GM18498 (cell line): ENCODE results near the gene UAP1L1.
"Not testable (repeated sequence)": the region's sequence is repeated elsewhere in the genome, so short reads cannot be mapped to it uniquely, and the experiment has no call there.

Experiments
- ATAC-seq: cut with Tn5 transposase; IDR thresholded peaks from one replicate; pipeline ENCODE4 v1.9.1; 2021; ENCODE audit warnings: mild to moderate bottlenecking, moderate library complexity; ENCODE audit not compliant: unreplicated experiment

Gene UAP1L1

GRCh38 chr9:137111788-137112563 lies 34.7 kb downstream of the UAP1L1 start:
- ATAC-seq: no peak

- no peak for ATAC-seq
Measured at GRCh38 chr9:137112564-137113384, 35.5 kb downstream of the UAP1L1 start.

GRCh38 chr9:137113385-137114159 lies 36.3 kb downstream of the UAP1L1 start:
- no peak for ATAC-seq

GRCh38 chr9:137114220-137114612 lies 36.9 kb downstream of the UAP1L1 start:
- ATAC-seq: no peak

- peak; percentile 80 for ATAC-seq
Measured at GRCh38 chr9:137114613-137115393, 37.5 kb downstream of the UAP1L1 start, which contains the start of gene DPP7. TSS of gene DPP7 (minus strand) at chr9:137114733. CDS start at chr9:137114713, 20 bp downstream.

- no peak for ATAC-seq
Measured at GRCh38 chr9:137115394-137116026, 38.2 kb downstream of the UAP1L1 start.

- ATAC-seq: no peak
Measured at GRCh38 chr9:137116027-137116507, 38.8 kb downstream of the UAP1L1 start.

GRCh38 chr9:137116728-137117127 lies 39.4 kb downstream of the UAP1L1 start:
- no peak for ATAC-seq

GRCh38 chr9:137117269-137117731 lies 40.0 kb downstream of the UAP1L1 start:
- no peak for ATAC-seq

GRCh38 chr9:137118092-137118603 lies 40.8 kb downstream of the UAP1L1 start:
- not testable (repeated sequence) for ATAC-seq

GRCh38 chr9:137121927-137122795 lies 44.8 kb downstream of the UAP1L1 start:
- not testable (repeated sequence) for ATAC-seq

GRCh38 chr9:137122796-137123467 lies 45.6 kb downstream of the UAP1L1 start:
- ATAC-seq: not testable (repeated sequence)

- peak; percentile 40 for ATAC-seq
Measured at GRCh38 chr9:137123468-137123837, 46.1 kb downstream of the UAP1L1 start.

GRCh38 chr9:137123952-137124462 lies 46.7 kb downstream of the UAP1L1 start:
- ATAC-seq: not testable (repeated sequence)

GRCh38 chr9:137126786-137127185 lies 49.5 kb downstream of the UAP1L1 start:
- ATAC-seq: no peak

GRCh38 chr9:137127301-137128157 lies 50.2 kb downstream of the UAP1L1 start:
- ATAC-seq: no peak
